LNCAP (cell line): ENCODE data around the gene ERG.

Experiments
- CTCF ChIP-seq: fragments of 450-650 bp; IDR thresholded peaks from 2 replicates; pipeline ENCODE4 v1.5.1; 2017; ENCODE audit warnings: mild to moderate bottlenecking

Gene ERG

DNA sequence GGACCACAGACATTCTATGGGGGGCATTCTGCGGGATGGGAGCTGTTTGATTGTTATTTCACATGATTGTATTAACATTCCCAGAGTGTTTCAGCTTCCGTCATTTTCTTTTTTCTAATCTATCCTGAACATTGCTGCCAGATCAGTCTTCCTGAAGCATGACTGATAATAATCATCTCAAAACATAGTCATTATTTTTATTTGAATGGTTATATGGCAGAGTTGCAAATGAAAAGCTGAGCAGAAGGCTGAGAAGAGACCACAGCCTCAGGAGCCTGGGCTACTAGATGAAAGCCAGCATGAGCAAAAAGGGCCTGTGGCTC is 109.0 kb downstream of the ERG start:
- no peak for TF ChIP-seq CTCF

DNA sequence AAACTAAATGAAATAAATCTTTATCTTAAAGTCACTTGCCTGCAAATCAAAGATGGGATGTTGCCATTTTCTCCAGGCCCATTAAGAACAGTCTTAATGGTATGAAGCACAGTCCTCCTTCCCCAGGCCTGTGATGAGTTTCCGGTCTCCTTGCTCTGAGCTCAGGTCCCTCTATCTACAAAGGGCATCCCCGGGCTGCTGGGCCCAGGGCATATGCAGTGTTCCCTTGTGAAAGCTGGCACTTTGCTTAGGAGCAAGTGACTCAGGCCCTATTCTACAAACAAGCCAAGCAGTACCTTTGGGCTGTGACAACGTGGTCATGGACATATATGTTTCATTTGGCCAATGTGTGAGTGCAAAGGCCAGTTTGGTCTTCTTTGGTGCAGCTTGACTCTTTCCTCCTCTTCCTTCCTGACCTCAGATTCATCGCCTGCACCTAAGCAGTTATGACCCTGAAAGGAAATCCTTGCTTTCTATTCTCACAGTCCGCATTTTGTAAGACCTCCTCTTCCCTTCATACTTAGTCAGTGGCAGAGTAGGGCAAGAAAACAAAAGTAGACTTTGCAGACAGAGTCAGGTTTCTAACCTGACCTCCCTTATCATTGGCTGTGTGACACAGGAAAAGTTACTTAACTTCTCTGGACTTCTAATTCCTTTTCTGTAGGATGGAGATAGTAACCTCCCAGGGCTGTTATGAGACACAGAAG is 109.5 kb downstream of the ERG start:
- TF ChIP-seq CTCF: no peak

DNA sequence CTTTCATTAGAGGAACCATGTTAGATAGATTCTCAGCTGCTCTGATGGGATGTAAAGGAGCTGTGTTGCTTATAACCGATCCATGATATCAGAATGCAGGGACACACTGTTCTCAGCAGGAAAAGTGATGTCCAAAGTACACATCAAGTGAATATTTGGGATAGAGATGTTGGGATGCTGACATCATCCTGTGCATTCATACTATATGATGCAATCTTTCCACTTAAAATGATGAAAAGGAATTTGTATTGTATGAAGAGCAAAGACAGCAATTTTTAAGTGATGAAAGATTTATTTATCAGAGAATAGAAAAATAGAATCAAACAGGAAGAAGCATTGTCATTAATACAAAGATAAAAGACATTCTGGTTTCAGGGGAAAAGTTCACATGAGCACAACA is 110.1 kb downstream of the ERG start:
- no peak for TF ChIP-seq CTCF

- no peak for TF ChIP-seq CTCF
Measured at GRCh38 chr21:38386967-38387366, 111.3 kb downstream of the ERG start.

DNA sequence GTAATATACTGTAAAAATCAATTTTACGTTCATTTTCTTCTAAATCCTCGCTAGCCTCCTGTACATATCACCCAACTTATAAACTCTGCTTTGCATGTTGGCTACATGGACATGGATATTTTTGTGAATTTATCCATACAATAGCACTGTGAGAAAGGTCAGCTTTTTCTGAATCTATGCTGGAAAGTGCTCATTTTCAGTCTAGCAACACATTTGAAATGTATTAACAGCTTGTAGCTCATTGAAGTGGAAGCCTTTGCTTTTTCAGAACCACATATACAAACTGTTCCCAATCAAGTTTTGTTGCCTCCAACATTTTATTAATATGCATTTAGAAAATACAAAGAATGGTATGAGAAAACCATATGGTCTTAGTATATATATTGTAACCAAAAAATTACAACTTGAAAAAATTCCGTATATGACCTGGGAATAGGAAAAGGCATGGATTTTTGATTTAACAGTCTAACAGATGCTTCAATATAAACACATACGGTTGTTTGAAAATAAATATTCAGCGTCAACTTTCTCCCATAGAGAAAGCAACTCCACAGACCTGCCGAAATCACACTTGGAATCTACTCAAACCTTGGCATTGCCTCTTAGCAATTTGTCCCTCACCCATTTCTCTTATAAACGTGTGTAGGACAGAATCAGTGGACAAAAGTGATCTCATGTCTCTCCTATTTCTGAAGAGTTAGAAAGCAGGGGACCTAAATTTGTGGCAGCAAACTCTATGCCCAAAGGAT is 112.7 kb downstream of the ERG start:
- no peak for TF ChIP-seq CTCF

- TF ChIP-seq CTCF: no peak
Measured at GRCh38 chr21:38384675-38385426, 113.4 kb downstream of the ERG start.

DNA sequence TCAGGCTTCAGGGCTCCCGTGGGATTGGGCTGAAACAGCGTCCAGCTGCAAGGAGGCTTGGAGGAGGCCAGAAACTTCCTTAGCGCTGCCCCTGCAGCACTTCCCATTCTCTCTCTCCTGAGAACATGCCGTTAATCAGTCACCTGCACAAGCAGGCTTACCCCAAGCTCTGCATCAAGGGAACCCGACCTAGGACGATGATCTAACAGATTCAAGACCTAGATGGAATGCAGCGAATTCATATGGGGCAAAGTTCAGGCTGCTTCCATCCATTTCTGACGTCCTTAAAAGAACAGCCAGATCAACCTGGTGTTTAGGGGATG is 114.1 kb downstream of the ERG start:
- no peak for TF ChIP-seq CTCF
